ENCODE data around the gene TMPRSS11A.

TMPRSS11A gene

GRCh38 chr4:67874986-67875385 is 88.3 kb downstream of the TMPRSS11A start:
- no peaks in the 10 kb centered on the region for H3K27me3 ChIP-seq (ENCODE audit: control insufficient read depth, insufficient read depth, low read length)
- H3K36me3 ChIP-seq (ENCODE audit: control insufficient read depth, insufficient read depth, low read length) = no peaks in the 10 kb centered on the region
- no peaks in the 10 kb centered on the region for H3K9me3 ChIP-seq (ENCODE audit: control insufficient read depth, insufficient read depth, low read depth, low read length)
- no peak overlapping the region for H3K9ac ChIP-seq (ENCODE audit: low read length)
- no peak overlapping the region for H3K4me3 ChIP-seq (ENCODE audit: low read depth, low read length)
- H3K27ac ChIP-seq (ENCODE audit: low read depth, low read length) = no peak overlapping the region
- H3K4me1 ChIP-seq (ENCODE audit: control insufficient read depth, insufficient read depth, low read length) = no peaks in the 10 kb centered on the region

DNA sequence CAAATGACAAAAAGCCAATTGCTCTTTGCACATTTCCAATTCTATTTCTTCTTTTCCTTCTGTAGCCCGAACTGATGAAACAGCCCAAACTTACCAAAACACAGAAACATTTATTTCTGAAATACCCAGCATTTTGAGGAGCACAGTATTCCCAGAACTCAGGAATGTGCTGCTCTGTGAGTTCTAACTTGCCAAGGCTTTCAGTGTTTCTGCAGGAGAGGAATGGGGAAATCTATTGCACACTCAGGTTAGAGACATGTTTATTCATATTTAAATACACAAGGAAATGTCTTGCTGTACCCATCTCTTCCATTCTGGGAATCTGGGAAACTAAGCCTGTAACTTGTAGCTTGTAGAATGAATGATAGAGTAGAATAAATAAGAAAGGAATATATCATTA is 90.2 kb downstream of the TMPRSS11A start:
- Histone ChIP-seq H3K27ac (ENCODE audit: low read depth, low read length) (no peak overlapping the region), H3K9ac (ENCODE audit: low read length) (no peak overlapping the region), H3K4me1 (ENCODE audit: control insufficient read depth, insufficient read depth, low read length) (no peaks in the 10 kb centered on the region), H3K9me3 (ENCODE audit: control insufficient read depth, insufficient read depth, low read depth, low read length) (no peaks in the 10 kb centered on the region), H3K4me3 (ENCODE audit: low read depth, low read length) (no peak overlapping the region), H3K27me3 (ENCODE audit: control insufficient read depth, insufficient read depth, low read length) (no peaks in the 10 kb centered on the region), H3K36me3 (ENCODE audit: control insufficient read depth, insufficient read depth, low read length) (no peaks in the 10 kb centered on the region)

DNA sequence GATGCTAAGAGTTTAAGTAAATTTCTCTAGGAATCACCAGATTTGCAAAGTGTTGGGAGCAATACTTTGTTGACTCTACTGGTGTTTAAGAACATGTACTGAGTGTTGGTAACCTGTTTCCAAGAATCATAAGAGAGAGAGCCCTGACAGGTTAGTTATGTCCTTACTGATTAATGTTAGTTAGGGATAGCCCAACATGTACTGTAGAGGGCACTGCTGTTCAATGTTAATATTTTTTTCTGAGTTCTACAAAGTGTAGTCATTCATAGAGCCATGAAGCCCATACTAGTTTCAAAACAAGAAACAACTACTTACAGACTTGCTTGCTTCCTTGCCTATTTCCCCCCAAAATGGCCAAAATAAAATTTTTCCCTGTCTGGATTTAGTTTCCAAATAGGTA is 91.4 kb downstream of the TMPRSS11A start:
- Histone ChIP-seq H3K36me3 (ENCODE audit: control insufficient read depth, insufficient read depth, low read length) (no peaks in the 10 kb centered on the region), H3K4me3 (ENCODE audit: low read depth, low read length) (no peak overlapping the region), H3K27ac (ENCODE audit: low read depth, low read length) (no peak overlapping the region), H3K9me3 (ENCODE audit: control insufficient read depth, insufficient read depth, low read depth, low read length) (no peaks in the 10 kb centered on the region), H3K4me1 (ENCODE audit: control insufficient read depth, insufficient read depth, low read length) (no peaks in the 10 kb centered on the region), H3K27me3 (ENCODE audit: control insufficient read depth, insufficient read depth, low read length) (no peaks in the 10 kb centered on the region), H3K9ac (ENCODE audit: low read length) (no peak overlapping the region)

DNA sequence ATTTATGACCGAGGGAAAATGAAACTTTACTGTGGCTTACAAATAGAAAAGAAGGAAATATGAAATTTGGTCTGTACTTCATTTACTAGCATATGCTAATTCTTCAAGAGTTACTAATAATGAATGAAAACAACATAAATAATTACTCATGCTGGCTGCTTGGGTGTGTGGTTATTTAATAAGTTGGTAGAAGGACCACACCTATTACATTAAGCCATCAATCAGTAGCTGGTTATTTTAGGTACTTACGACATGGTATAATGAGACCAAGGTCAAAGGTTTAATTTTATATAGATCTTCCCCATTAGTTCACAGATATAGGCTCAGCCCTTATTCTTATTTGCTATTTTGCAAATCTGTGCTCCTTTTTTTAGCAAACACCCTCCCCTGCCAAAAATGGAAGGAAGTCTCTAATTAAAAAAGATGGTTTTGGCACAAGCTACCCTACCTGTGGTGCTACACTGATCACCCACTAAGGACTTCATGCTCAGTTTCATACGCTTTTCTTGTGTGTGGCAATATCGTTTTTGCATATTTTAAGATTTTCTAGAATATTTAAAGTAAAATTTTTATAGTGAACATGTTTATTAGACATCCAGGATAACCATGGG is 93.6 kb downstream of the TMPRSS11A start:
- no peaks in the 10 kb centered on the region for H3K36me3 ChIP-seq (ENCODE audit: control insufficient read depth, insufficient read depth, low read length)
- H3K4me3 ChIP-seq (ENCODE audit: low read depth, low read length) = no peak overlapping the region
- H3K27ac ChIP-seq (ENCODE audit: low read depth, low read length) = no peak overlapping the region
- no peaks in the 10 kb centered on the region for H3K27me3 ChIP-seq (ENCODE audit: control insufficient read depth, insufficient read depth, low read length)
- H3K4me1 ChIP-seq (ENCODE audit: control insufficient read depth, insufficient read depth, low read length) = no peaks in the 10 kb centered on the region
- no peaks in the 10 kb centered on the region for H3K9me3 ChIP-seq (ENCODE audit: control insufficient read depth, insufficient read depth, low read depth, low read length)
- no peak overlapping the region for H3K9ac ChIP-seq (ENCODE audit: low read length)

GRCh38 chr4:67861513-67861912 is 101.8 kb downstream of the TMPRSS11A start:
- Histone ChIP-seq H3K27ac (ENCODE audit: low read depth, low read length) (no peak overlapping the region), H3K9me3 (ENCODE audit: control insufficient read depth, insufficient read depth, low read depth, low read length) (no peaks in the 10 kb centered on the region), H3K9ac (ENCODE audit: low read length) (no peak overlapping the region), H3K4me3 (ENCODE audit: low read depth, low read length) (no peak overlapping the region), H3K27me3 (ENCODE audit: control insufficient read depth, insufficient read depth, low read length) (no peaks in the 10 kb centered on the region), H3K36me3 (ENCODE audit: control insufficient read depth, insufficient read depth, low read length) (no peaks in the 10 kb centered on the region), H3K4me1 (ENCODE audit: control insufficient read depth, insufficient read depth, low read length) (no peaks in the 10 kb centered on the region)
